ENCODE data around the gene DDX28. TPM values are rescaled to one million over a fixed set of nuclear protein-coding genes. Genes with fewer than 3 reads are reported as not detected.
A peak's percentile ranks its signal among the peaks of the same experiment; 100 is the strongest.

Gene DDX28
- total and polyA plus RNA-seq, 2 of the 4 experiments (the other 2 are of a cell fraction): 9.2 to 10.0 TPM

- Histone ChIP-seq H4K8ac (ENCODE audit: low read depth in 2 of 2, low read length in 2 of 2) (no peak overlapping the region), H4K91ac (ENCODE audit: insufficient read depth, low read depth, low read length) (no peak overlapping the region), H3K36me3 (ENCODE audit: control insufficient read depth, insufficient read depth, low read length) (peaks cover 38% of the 10 kb centered on the region), H3K4me2 (ENCODE audit: low read depth, low read length) (no peak overlapping the region), H3K23ac (ENCODE audit: low read depth, low read length) (no peak overlapping the region), H3K4ac (ENCODE audit: low read depth, low read length) (no peak overlapping the region), H2AK9ac (replicated peaks; ENCODE audit: low read depth, low read length, poor library complexity) (peak overlapping the region; percentile 69), H3K18ac (ENCODE audit: low read depth, low read length) (no peak overlapping the region), H4K20me1 (ENCODE audit: insufficient read depth, low read length) (peaks cover 8% of the 10 kb centered on the region; the same call in 1 of the 2 replicates), H3K9me3 (ENCODE audit: control insufficient read depth, insufficient read depth, low read length) (no peaks in the 10 kb centered on the region), H2BK5ac (ENCODE audit: low read depth, low read length, poor library complexity, severe bottlenecking) (no peak overlapping the region), H3K79me1 (ENCODE audit: low read depth in 1 of 2, low read length in 2 of 2) (0 out of 4 replicates have a peak, but pooled peaks cover 0 to 3% of the 10 kb centered on the region in 2 experiments), H3K4me3 (ENCODE audit: insufficient read depth, low read depth, low read length) (no peak overlapping the region), H3K14ac (replicated peaks; ENCODE audit: low read depth, low read length) (no peak overlapping the region), H3K27ac (ENCODE audit: insufficient read depth, low read length) (no peak overlapping the region), H3K27me3 (ENCODE audit: control insufficient read depth, insufficient read depth, low read length) (no peaks in the 10 kb centered on the region), H4K5ac (ENCODE audit: low read depth, low read length) (no peak overlapping the region), H3K9me1 (ENCODE audit: insufficient read depth, low read length) (peaks cover 20% of the 10 kb centered on the region), H2AFZ (replicated peaks; ENCODE audit: low read length, poor library complexity) (no peak overlapping the region), H2BK15ac (ENCODE audit: low read depth, low read length) (no peak overlapping the region), H3K4me1 (ENCODE audit: control insufficient read depth, insufficient read depth, low read length) (peaks cover 12% of the 10 kb centered on the region), H2AK5ac (ENCODE audit: low read depth, low read length) (no peak overlapping the region), H3K56ac (ENCODE audit: extremely low read depth, insufficient read depth, low read length) (no peak overlapping the region), H2BK20ac (ENCODE audit: low read depth, low read length) (no peak overlapping the region), H3K9ac (ENCODE audit: low read depth, low read length) (no peak overlapping the region), H2BK120ac (ENCODE audit: low read depth, low read length) (no peak overlapping the region)
- POLR2A ChIA-PET (ENCODE audit: unreplicated experiment): interaction anchor here (0.5 kb wide), 1 partner anchor 66 kb away, joined by 8 read pairs; no protein-coding TSS in a partner anchor
- DNase-seq: no peak
- intact Hi-C loops (cut with micrococcal nuclease): no loop called here
- ATAC-seq (ENCODE audit: low read depth): no peak
- BruUV-seq (replicated peaks): no TSS peak
- WGBS, 2 experiments (ENCODE audit: extremely low coverage in 2 of 2, insufficient read length in 1 of 2): no CpG with 5 or more reads among the region's 2 CpGs
- TF ChIP-seq POLR2A (IDR thresholded peaks at IDR 0.05; ENCODE audit: low read depth, low read length) (no peak), CEBPB (IDR thresholded peaks at IDR 0.05; ENCODE audit: low read depth, low read length) (no peak), MAFK (IDR thresholded peaks at IDR 0.05; ENCODE audit: low read depth, low read length) (no peak)
- in situ Hi-C loops (cut with MboI; ENCODE audit: low sequenced_read_pairs): no loop called here
- CTCF ChIA-PET: no interaction called here
- dilution Hi-C loops (cut with HindIII; ENCODE audit: low sequenced_read_pairs, unreplicated experiment): no loop called here
Observed at GRCh38 chr16:68070249-68070730, 47.3 kb upstream of the DDX28 start.
